ENCODE measurements around the gene ARSG.

ARSG gene

DNA sequence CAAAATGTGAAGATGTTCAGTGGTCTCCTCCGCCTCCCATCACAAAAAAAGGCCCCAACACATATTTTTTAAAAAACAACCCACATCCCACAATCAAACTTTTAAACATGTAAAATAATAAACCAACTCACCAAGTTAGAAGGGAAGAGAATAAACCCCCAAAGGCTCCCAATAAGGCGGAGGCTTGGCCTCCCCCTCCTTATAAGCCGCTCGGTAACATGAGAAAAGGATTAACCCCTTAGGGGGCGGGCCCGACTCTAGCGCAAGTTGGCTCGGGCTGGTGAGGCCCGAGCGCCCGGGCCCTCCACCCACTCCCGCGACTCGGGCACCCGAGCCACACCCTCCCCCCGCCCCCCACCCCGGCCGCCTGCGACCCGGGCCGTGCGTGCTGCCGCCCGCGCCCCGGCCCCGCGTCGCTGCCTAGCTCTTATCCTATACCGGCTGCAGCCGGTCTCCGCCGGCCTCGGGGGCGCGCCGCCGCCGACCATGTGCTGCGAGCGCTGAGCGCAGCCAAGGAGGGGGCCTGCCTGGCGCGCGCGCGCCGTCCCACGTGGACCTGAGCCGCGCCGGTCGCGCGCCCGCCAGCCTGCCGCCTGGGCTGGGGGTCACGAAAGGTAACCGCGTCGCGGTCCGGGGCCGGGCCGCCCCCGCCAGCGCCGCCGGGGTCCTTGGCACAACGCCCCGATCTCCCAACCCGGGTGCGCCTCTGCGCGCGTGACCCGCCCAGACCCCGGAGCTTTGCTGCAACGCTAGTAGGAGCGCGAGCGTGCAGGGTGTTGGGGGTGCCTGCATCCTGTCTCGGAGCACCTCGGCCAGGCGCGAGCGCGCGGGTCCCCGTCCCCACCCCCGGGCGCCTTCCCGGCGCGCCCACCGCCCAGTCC is at the start of gene ARSG, which contains the start of gene SLC16A6:
TSS of gene ARSG (plus strand) at position 541 of the 881 bp plus-strand sequence. CDS start 15,999 bp downstream, outside the sequence.
TSS of gene SLC16A6 (minus strand) at position 173 of the 881 bp plus-strand sequence. CDS start 12,807 bp downstream, outside the sequence.
- TF ChIP-seq NFIC (IDR thresholded peaks at IDR 0.05) (peak; percentile 5; the same call in 1 of the 2 replicates), EGR1 (IDR thresholded peaks at IDR 0.05) (peak; percentile 44; the same call in 1 of the 2 replicates), REST (IDR thresholded peaks at IDR 0.05; ENCODE audit: low read depth) (no peak), CEBPB (IDR thresholded peaks at IDR 0.05) (no peak)
- TF ChIP-seq, protein P1, sequence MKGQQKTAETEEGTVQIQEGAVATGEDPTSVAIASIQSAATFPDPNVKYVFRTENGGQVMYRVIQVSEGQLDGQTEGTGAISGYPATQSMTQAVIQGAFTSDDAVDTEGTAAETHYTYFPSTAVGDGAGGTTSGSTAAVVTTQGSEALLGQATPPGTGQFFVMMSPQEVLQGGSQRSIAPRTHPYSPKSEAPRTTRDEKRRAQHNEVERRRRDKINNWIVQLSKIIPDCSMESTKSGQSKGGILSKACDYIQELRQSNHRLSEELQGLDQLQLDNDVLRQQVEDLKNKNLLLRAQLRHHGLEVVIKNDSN (IDR thresholded peaks at IDR 0.05) = peak; percentile 68
- TF ChIP-seq, protein P2, sequence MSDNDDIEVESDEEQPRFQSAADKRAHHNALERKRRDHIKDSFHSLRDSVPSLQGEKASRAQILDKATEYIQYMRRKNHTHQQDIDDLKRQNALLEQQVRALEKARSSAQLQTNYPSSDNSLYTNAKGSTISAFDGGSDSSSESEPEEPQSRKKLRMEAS (IDR thresholded peaks at IDR 0.05) = peak; percentile 88

DNA sequence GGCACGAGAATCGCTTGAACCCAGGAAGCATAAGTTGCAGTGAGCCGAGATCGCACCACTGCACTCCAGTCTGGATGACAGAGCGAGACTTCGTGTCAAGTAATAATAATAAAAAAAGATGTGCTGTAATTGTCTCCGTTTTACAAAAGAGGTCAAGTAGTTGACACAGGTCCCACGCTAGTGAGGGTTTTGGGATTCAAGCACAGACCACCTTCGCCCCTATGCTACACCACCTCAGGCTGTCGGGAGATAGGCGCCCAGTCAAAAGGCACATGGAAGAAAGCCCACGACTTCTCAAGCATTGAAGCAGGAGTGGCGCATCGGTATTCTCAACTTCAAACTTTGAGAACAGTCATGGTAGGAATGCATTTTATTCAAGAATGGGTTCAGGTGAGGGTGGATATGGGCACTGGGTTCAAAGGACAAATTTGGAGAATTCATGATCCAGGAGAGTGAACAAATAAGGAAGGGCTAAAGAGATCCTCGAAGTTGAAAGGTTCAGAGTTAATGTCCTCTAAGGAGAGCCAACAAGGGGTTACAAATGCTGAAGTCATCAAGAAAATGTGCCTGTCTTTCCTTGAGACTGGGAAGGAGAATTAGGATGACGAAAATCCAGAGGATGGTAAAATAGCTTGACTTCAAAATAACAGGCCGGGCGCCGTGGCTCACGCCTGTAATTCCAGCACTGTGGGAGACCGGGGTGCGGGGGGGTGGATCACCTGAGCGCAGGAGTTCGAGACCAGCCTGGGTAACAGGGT is 44.8 kb upstream of the ARSG start:
- TF ChIP-seq REST (IDR thresholded peaks at IDR 0.05; ENCODE audit: low read depth) = no peak
- TF ChIP-seq, protein P1 (IDR thresholded peaks at IDR 0.05) = no peak
- TF ChIP-seq, protein P2 (IDR thresholded peaks at IDR 0.05) = no peak
- TF ChIP-seq YY1 (IDR thresholded peaks at IDR 0.05; ENCODE audit: low read depth) = no peak

DNA sequence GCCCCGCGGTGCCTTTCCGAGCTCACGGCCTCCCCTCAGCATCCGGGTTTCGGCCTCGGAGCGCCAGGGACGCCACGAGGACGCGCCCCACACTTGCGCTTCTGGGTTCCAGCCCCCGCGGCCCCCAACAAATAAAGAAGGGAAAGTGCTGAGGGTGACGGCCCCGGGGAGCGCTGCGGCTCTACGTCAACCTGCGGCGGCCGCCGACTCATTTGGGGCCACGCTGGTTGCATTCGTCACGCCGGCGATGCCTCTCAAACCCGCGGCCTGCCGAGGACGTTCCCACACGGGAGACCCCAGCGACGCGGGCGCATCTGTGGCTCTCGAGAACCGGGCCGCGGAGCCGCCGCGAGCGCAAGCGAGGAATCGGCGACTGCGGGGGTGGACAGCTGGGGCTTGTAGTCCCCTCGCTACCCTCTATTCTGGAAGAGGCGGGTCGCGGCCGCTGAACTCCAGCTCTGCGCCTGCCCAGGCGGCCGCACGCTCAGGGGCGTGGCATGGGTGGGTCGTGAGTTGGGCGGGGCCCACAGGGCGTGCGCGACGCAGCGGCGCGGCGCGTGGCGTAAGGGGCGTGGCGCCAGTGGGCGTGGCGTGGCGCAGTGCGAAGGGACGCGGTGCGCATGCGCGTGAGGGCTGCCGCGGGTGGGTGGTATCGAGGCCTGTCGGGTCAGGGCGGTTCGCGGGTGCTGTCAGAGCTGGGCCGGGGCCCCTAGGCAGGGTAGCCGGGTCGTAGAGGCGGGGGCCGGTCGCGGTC is 43.7 kb upstream of the ARSG start, which contains the start of gene AMZ2:
TSS of gene AMZ2 (plus strand) at position 599 of the 754 bp plus-strand sequence. CDS start 2,145 bp downstream, outside the sequence.
- TF ChIP-seq EP300 (IDR thresholded peaks at IDR 0.05; ENCODE audit: borderline replicate concordance) (no peak), TCF12 (IDR thresholded peaks at IDR 0.05; ENCODE audit: low read depth) (no peak), EGR1 (IDR thresholded peaks at IDR 0.05) (peak; percentile 86), NFIC (IDR thresholded peaks at IDR 0.05) (no peak), TEAD4 (IDR thresholded peaks at IDR 0.05) (no peak), TAF1 (IDR thresholded peaks at IDR 0.05; ENCODE audit: low read depth) (peak; percentile 76), ZBTB7A (IDR thresholded peaks at IDR 0.05; ENCODE audit: low read depth) (peak; percentile 59), YY1 (IDR thresholded peaks at IDR 0.05; ENCODE audit: low read depth) (no peak), CREB1 (IDR thresholded peaks at IDR 0.05; ENCODE audit: low read depth) (no peak), CEBPB (IDR thresholded peaks at IDR 0.05) (no peak), FOXM1 (IDR thresholded peaks at IDR 0.05; ENCODE audit: borderline replicate concordance, low read depth) (no peak), RAD21 (IDR thresholded peaks at IDR 0.05; ENCODE audit: low read depth) (no peak; the same call in 1 of the 2 replicates), REST (IDR thresholded peaks at IDR 0.05; ENCODE audit: low read depth) (no peak)
- TF ChIP-seq, protein P2 (IDR thresholded peaks at IDR 0.05) = peak; percentile 73; the same call in 1 of the 2 replicates
- TF ChIP-seq, protein P1 (IDR thresholded peaks at IDR 0.05) = no peak; the same call in 1 of the 2 replicates
